KOPT-K1 (cell line): Measurements from ENCODE around the gene DGKE.

ENCODE experiments used
- H3K27ac ChIP-seq: fragments of 200-600 bp; sonication (generic); 2 replicates; pipeline ENCODE4 v1.5.1; 2016; ENCODE audit warnings: antibody characterized with exemption, mild to moderate bottlenecking, low read depth, low read length; ENCODE audit not compliant: poor library complexity, severe bottlenecking
- H3K36me3 ChIP-seq: fragments of 200-600 bp; sonication (generic); 2 replicates; pipeline ENCODE4 v1.5.1; 2017; ENCODE audit warnings: antibody characterized with exemption, mild to moderate bottlenecking, low read length, moderate library complexity; ENCODE audit not compliant: insufficient read depth
- H3K9me3 ChIP-seq: fragments of 200-600 bp; sonication (generic); 2 replicates; pipeline ENCODE4 v1.5.1; 2017; ENCODE audit warnings: antibody characterized with exemption, low read length, mild to moderate bottlenecking; ENCODE audit not compliant: insufficient read depth, poor library complexity, severe bottlenecking

DGKE gene

DNA sequence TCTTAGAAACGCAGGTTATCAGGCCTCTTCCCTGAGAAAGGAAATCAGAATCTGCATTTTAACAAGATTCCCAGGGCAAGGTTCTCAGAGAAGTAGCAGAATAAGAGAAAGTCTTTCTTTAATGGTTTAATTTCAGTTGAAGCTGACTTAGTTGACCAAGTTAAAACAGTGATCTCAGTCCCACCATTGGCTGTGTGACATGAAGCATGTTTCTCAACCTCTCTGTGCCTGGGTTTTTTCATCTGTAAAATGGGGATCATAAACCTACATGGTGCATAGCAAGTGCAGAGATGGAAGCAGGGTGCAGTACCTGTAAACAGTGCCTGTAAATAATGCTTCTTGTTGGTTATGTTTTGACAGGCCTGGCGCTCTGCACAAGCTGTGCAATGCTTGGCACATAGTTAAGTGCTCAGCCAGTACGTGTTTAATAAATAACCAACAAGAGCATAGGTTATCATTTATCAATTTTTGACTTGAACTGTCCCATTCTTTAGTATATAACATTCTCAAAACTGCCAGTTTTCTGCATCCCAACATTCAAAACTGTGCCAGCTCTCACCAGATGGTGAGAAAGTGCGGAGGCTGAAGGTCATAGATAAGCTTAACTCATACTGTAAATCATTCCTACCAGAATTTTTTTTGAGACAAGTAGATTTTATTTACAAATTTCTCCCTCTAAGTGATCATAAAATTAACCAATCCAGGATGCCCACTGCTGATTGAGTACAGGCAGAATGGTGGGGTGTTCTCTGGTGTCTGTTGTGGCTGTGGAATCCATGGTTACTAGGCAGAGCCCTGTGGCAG lies 7.1 kb upstream of the DGKE start:
- Histone ChIP-seq H3K9me3 (no peaks in the 10 kb centered on the region), H3K36me3 (peaks cover 39% of the 10 kb centered on the region), H3K27ac (no peak overlapping the region)

DNA sequence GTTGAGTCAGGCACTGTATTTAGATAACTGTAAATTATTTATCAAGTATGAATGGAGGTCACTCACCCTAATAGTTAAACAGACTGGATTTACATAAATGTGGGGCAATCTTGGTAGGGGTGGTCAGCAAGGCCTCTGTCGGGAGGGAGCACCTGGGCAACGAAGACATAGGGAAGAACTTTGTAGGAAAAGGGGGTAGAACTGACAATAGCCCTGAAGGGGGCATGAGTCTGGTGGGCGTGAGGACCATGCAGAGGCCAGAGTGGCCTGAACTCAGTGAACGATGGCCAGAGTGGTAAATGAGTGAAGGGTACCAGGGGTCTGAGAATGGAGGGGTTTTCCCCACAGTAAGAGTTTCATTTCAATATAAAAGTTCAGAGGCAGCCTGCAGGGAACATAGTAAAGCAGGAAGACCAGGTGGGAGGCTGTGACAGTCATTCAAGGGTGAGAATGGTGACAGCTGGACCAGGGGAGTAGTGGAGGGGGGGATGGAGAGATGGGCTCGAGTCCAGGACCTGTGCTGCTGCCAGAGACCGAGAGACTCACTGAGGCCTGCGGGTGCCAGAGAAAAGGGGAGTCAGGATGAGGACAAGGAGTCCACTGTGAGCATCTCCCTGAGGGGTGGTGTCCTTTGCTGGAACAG lies 3.1 kb upstream of the DGKE start:
- Histone ChIP-seq H3K27ac (no peak overlapping the region), H3K9me3 (no peaks in the 10 kb centered on the region), H3K36me3 (peaks cover 46% of the 10 kb centered on the region)

DNA sequence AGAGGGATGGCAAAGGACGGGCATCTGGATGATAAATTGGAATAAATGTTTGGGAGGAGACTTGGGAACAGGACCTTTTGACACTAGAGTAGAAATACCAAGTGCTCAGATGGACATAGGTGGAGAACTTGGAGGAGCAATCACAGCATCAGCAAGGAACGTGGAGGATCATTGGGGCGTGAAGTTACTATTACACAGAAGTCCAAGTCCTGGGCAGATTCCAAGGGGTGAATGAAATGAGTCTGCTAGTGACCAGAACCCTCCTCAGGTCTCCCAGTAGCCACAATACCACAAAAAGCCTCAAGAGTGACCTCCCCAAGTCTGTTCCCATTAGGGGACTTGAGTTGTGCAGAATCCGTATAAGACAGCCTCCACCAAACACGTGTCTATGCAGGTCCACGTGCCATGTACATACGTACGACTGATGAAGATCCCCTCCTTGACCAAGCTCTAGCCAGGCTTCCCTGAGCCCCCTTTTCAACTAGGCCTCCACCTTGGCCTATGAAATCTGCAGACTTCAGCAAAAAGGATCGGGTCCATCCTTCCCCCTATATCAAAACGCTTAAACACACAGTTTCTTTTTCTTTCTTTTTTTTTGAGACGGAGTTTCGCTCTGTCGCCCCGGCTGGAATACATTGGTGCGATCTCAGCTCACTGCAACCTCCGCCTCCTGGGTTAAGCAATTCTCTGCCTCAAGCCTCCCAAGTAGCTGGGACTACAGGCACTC lies 2.4 kb upstream of the DGKE start:
- H3K36me3 ChIP-seq, result peaks cover 53% of the 10 kb centered on the region
- no peaks in the 10 kb centered on the region for H3K9me3 ChIP-seq
- no peak overlapping the region for H3K27ac ChIP-seq

DNA sequence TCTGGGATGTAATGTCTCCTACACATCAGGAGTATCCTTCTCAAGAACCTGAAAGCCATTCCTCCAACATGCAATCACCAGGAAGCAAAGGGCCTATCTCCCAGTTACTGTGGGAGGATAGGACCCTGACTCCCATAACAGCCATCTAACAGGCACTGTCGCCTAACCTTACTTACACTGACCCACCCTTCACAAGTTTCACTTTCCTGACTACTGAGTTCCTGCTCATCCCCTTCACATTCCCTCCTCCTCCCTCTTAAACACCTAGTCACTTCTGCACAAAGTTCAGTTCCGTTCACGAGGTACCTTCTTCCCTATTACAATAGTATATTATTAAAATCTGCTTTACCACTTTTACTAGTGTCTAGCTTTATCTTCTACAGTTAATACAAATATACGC lies 1.5 kb upstream of the DGKE start:
- peaks cover 56% of the 10 kb centered on the region for H3K36me3 ChIP-seq
- H3K9me3 ChIP-seq, result no peaks in the 10 kb centered on the region
- H3K27ac ChIP-seq, result peak overlapping the region; percentile 79

DNA sequence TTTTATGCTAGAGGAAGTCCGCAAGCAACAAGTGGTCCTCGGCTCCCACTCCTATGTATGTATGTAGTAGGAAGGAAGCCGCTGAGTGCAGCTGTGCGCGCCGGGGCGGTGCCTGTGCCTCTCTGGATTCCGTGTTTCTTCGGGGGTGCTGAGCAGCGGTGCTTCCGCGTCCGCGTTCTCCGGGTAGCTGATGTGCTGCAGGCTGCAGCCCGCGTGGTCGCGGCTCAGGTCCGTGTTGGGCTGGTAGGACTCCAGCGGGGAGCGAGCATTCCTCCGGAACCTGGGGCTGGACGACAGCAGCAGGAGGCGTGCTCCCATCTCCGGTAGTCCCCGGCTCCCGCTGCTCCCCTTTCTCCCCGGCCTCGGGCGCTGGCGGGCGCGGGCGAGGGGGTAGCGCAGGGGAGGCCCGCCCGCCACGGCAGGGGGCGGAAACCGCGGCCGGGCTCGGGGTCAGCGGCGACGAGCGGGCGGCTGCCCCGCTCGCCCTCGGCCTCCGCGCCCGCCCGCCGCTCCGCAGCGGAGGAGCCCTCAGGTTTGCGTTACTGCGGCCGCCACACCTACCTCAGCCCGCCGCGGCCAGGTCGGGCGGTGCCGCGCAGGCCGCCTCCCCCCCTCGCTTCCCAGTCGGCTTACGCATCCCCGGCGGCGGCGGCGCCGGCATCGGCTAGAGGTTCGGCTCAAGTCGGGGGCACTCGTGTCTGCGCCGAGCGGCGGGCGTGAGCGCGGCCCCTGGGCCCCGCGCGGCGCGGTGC lies 718 bp upstream of the DGKE start:
- peaks cover 57% of the 10 kb centered on the region for H3K36me3 ChIP-seq
- H3K27ac ChIP-seq, result peak overlapping the region; percentile 79
- no peaks in the 10 kb centered on the region for H3K9me3 ChIP-seq

DNA sequence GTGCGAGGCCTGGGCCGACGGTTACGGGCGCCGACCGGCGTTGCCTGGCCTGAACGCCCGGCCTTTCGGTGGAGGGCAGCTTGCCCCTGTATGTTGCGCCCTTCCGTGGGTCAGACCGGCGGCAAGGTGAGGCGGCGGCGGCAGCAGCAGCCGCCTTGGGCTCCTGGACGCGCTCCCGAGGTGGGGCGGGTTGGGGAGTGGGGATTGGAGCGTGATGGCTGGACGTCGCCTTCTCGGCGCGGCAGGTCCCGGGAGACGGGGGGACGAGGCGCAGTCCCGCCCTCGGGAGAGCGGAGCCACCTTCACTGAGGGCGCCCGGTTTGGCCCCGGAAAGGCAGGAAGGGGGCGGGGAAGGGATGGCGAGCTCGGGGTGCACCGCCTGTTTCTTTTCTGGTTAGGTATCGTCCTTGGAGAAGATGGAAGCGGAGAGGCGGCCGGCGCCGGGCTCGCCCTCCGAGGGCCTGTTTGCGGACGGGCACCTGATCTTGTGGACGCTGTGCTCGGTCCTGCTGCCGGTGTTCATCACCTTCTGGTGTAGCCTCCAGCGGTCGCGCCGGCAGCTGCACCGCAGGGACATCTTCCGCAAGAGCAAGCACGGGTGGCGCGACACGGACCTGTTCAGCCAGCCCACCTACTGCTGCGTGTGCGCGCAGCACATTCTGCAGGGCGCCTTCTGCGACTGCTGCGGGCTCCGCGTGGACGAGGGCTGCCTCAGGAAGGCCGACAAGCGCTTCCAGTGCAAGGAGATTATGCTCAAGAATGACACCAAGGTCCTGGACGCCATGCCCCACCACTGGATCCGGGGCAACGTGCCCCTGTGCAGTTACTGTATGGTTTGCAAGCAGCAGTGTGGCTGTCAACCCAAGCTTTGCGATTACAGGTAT lies 671 bp downstream of the DGKE start:
- peaks cover 62% of the 10 kb centered on the region for H3K36me3 ChIP-seq
- H3K27ac ChIP-seq, result peak overlapping the region; percentile 79

DNA sequence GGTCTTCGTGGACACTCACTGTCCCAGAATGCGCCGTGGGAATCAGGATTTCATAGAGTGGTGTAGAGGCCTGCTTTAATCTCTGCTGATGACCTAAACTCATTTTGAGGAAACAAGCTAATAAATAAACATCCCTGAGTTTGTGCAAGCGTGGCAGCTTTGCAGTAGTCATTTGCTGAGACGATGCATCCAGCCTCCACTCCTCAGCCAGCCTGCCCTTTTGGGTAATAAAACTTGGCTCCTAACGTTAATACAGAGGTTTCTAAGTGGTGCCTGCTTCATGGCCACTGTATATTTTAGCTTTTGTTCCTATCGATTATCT lies 1.3 kb downstream of the DGKE start:
- Histone ChIP-seq H3K27ac (peak overlapping the region; percentile 79), H3K36me3 (peaks cover 63% of the 10 kb centered on the region), H3K9me3 (no peaks in the 10 kb centered on the region)

More for the DNA sequence above, 671 bp downstream of the DGKE start:
- H3K9me3 ChIP-seq, result no peaks in the 10 kb centered on the region

DNA sequence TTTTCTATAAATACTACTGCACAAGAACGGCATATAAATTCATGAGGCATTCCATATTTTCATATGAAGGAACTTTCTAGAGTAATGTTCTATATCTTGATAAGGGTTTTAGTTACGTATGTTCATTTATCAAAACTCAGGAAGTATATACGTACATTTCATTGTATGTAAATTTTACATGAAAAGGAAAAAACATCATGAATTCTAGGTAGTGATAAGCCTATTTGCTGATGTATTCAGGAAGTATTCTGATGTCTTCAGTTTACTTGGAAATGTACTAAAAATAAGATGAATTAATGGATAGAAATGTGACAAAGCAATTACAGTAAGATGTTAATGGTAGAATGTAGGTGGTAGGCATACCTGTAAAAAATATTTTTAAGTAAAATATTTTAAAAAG lies 4.7 kb downstream of the DGKE start:
- Histone ChIP-seq H3K27ac (no peak overlapping the region), H3K36me3 (peaks cover 80% of the 10 kb centered on the region), H3K9me3 (no peaks in the 10 kb centered on the region)

DNA sequence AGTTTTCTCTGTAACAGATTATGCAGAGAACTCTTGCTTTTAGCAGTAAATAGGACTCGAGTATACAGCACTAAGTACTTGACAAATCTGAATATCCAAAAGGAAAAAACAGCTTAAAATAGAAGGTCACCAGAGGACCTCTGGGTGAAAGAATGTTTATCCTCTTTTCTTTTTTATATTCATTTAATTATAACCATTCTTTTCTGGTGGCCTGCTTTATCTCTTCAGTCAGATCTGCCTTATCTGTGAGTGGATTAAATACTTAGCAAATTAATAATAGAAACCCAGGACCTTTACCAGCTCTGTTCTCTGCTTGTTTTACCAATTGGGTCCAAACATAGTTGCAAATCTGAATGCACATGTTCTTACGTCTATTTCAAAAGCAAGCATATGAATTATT lies 8.6 kb downstream of the DGKE start:
- H3K36me3 ChIP-seq, result peaks cover 92% of the 10 kb centered on the region
- no peaks in the 10 kb centered on the region for H3K9me3 ChIP-seq
- no peak overlapping the region for H3K27ac ChIP-seq

DNA sequence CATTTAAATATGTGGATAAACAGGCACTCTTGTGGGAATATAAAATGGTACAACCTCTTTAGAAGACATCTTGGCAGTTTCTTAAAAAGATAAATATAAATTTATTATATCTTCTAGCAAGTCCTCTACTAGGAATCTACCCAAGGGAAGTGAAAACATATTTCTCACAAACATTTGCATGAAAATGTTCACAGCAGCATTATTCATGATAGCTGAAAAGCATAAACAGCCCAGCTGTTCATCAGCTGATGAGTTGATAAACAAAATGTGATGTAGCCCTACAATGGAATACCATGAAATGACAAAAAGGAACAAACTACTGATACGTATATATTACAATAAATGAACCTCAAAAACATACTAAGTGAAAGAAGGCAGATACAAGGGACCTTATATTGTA lies 12.0 kb downstream of the DGKE start:
- Histone ChIP-seq H3K27ac (no peak overlapping the region), H3K9me3 (no peaks in the 10 kb centered on the region), H3K36me3 (peaks cover 92% of the 10 kb centered on the region)

DNA sequence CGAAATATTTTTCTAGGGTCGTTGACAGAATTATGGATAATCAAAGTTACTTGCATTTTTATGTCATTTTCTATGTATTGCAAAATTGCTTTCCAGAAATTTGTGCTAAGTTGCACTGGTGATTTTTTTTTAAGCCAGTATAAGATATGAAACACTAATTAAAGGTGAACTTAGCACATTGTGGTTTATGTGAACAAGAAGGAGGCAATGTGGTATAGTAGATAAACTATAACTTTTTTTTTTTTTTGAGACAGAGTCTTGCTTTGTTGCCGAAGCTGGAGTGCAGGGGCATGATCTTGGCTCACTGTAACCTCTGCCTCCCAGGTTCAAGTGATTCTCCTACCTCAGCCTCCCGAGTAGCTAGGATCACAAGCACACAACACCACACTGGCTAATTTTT lies 13.2 kb downstream of the DGKE start:
- Histone ChIP-seq H3K9me3 (no peaks in the 10 kb centered on the region), H3K27ac (no peak overlapping the region), H3K36me3 (peaks cover 94% of the 10 kb centered on the region)

DNA sequence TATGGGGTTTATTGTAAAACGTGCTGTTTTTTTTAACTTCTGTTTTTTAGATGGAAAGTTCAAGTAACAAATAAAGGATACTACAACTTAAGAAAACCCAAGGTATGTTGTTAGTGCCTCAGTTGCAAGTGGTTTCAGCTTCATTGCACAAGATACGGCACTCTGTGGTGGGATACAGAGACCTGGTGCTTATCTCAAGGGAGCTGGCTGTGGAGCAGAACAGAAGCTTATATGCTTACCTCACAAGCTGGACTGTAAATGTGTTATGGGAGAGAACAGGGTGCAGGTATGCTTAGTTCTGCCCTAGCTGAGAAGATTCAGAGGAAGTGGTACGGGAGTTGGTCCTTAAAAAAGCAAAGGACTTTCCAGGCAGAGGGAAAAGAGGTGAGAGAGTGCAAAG lies 15.2 kb downstream of the DGKE start:
- Histone ChIP-seq H3K27ac (no peak overlapping the region), H3K36me3 (peaks cover 97% of the 10 kb centered on the region), H3K9me3 (no peaks in the 10 kb centered on the region)

DNA sequence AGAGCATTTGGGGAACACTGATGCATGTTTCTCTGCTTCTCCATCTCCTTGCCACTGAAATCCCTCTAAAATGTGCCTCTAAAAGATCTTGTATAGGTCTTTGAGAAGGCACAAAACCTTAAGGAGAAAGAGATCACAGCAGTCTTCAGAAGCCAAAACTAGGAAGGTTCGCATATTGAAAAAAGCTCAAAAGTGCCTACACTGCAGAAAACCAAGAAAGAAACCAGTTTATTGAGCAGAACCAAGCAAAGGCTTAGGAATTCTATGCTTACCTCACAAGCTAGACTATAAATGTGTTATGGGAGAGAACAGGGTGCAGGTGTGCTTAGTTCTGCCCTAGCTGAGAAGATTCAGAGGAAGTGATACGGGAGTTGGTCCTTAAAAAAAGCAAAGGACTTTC lies 16.6 kb downstream of the DGKE start:
- H3K27ac ChIP-seq, result no peak overlapping the region
- H3K9me3 ChIP-seq, result no peaks in the 10 kb centered on the region
- H3K36me3 ChIP-seq, result peaks cover 99% of the 10 kb centered on the region

DNA sequence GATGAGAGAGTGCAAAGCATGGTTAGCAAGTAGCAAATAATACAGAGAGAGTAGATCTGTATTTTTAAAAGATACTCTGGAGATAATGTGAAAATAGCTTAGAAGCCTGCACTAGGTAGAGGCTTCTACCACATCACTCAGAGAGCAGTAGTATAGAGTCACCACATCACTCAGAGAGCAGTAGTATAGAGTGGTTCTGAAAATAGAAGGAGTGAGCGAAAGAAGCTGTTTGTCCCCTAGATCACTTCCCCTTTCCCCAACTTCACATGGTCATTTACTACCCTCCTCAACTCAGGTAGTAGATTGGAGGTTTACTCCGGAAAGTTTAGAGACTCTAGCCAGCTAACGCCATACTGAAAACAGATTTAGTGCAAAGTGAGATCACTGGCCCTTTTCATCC lies 17.1 kb downstream of the DGKE start:
- Histone ChIP-seq H3K27ac (no peak overlapping the region), H3K9me3 (no peaks in the 10 kb centered on the region), H3K36me3 (peaks cover 99% of the 10 kb centered on the region)
